Fibroblast of mammary gland (primary cell): ENCODE data around the gene TMEM14B.
"Not testable (repeated sequence)": the region's sequence is repeated elsewhere in the genome, so short reads cannot be mapped to it uniquely, and the experiment has no call there.

Source experiments
- DNase-seq: peaks from one replicate; pipeline ENCODE4 v3.0.0-alpha.2; 2010; ENCODE audit warnings: low read depth
- H3K4me3 ChIP-seq: 2 replicates; pipeline ENCODE4 v1.5.1; 2011; ENCODE audit warnings: low read depth, mild to moderate bottlenecking, low read length, moderate library complexity; ENCODE audit not compliant: control insufficient read depth
- TF ChIP-seq, protein P1 (sequence below): conservative IDR thresholded peaks from 2 replicates; pipeline ENCODE4 v1.5.1; 2011; ENCODE audit warnings: low read depth, low read length, inconsistent platforms; ENCODE audit not compliant: control insufficient read depth, insufficient read depth

The TMEM14B gene

GRCh38 chr6:10733151-10733715 lies 14.4 kb upstream of the TMEM14B start:
- TF ChIP-seq, protein P1, sequence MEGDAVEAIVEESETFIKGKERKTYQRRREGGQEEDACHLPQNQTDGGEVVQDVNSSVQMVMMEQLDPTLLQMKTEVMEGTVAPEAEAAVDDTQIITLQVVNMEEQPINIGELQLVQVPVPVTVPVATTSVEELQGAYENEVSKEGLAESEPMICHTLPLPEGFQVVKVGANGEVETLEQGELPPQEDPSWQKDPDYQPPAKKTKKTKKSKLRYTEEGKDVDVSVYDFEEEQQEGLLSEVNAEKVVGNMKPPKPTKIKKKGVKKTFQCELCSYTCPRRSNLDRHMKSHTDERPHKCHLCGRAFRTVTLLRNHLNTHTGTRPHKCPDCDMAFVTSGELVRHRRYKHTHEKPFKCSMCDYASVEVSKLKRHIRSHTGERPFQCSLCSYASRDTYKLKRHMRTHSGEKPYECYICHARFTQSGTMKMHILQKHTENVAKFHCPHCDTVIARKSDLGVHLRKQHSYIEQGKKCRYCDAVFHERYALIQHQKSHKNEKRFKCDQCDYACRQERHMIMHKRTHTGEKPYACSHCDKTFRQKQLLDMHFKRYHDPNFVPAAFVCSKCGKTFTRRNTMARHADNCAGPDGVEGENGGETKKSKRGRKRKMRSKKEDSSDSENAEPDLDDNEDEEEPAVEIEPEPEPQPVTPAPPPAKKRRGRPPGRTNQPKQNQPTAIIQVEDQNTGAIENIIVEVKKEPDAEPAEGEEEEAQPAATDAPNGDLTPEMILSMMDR, result no peak
- H3K4me3 ChIP-seq, result no peak overlapping the region
- DNase-seq, result no peak

DNA sequence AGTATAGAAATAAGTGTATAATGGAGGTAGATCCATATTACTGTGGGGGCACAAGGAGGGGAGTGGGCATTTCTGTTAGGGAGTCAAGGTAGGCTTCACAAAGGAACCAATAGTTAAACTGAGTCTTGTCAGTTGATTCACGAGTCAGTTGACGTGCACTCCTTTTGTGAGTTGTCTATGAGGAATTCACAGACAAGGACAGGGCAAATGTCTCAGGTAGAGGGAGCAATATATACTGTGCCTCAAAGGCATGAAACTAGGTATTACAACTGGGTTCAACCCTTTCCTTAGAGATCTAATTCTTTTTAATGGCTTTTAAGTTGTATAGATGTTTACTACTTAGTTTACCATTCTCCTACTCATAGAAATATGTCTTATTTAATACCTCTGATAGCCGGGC lies 13.7 kb upstream of the TMEM14B start:
- no peak for DNase-seq
- no peak overlapping the region for H3K4me3 ChIP-seq
- TF ChIP-seq, protein P1, result no peak

DNA sequence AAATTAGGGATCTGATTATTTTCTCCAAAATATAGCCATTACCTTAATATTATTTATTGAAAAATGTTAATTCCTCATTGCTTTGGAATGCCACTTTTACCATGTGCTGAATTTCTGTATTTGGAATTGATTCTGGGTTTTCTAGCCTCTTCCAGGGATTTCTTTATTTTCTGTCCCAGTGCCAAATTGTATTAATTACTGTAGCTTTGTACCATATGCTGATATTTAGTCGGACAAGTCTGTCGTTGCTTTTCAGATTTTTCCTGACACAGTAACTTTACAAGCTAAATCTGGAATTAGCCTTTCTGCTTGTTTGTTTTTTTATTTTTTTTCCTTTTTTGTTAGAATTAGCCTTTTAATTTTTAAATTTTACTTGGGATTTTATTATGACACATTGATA lies 10.9 kb upstream of the TMEM14B start:
- TF ChIP-seq, protein P1, result no peak
- H3K4me3 ChIP-seq, result no peak overlapping the region

GRCh38 chr6:10740061-10740460 lies 7.5 kb upstream of the TMEM14B start:
- TF ChIP-seq, protein P1, result no peak
- no peak overlapping the region for H3K4me3 ChIP-seq
- DNase-seq, result no peak

More for the DNA sequence above, 10.9 kb upstream of the TMEM14B start:
- no peak for DNase-seq

GRCh38 chr6:10741643-10742042 lies 6.0 kb upstream of the TMEM14B start:
- not testable (repeated sequence) for DNase-seq, H3K4me3 ChIP-seq

DNA sequence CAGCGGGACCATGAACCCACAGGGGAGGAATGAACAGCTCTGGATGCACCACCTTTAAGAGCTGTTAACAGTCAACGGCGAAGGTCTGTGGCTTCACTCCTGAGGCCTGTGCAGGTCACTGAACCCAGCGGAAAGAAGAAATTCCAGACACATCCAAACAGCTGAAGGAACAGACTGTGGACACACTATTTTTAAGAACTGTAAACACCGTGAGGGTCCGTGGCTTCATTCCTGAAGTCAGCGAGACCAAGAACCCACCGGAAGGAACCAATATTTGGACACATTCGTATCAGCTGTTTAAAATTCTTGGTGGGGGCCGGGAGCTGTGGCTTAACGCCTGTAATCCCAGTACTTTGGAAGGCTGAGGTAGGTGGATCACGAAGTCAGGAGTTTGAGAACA lies 5.4 kb upstream of the TMEM14B start:
- H3K4me3 ChIP-seq, result no peak overlapping the region
- TF ChIP-seq, protein P1, result no peak
- no peak for DNase-seq

DNA sequence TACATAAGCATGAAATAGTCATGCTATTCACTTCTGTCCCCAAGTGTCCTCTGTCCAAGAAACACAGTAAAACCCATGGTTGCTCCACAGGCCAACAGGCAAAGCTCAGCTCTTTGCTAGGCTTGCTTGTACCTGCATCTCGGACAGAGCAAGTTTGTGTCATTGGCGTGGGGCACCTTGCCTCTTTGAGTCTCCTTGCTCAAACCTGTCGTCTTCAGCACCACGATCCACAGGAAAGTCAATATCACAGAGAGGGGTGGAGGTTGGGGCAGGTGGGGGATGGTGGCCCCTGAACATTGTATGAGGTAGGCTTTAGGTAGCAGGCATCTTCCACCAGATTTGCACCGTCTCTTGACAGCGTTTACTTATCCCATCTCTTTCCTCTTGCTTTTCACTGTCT lies 4.1 kb upstream of the TMEM14B start:
- no peak for DNase-seq
- TF ChIP-seq, protein P1, result no peak
- H3K4me3 ChIP-seq, result no peak overlapping the region
